NCI-H2196 treated with DMSO at 0.1 percent for 48 hours (cell line): ENCODE data around the gene COG1.

Source experiments
- DNase-seq: peaks from one replicate; lab custom pipeline; 2025; ENCODE audit not compliant: unreplicated experiment; lab: John Stamatoyannopoulos, UW

The COG1 gene

DNA sequence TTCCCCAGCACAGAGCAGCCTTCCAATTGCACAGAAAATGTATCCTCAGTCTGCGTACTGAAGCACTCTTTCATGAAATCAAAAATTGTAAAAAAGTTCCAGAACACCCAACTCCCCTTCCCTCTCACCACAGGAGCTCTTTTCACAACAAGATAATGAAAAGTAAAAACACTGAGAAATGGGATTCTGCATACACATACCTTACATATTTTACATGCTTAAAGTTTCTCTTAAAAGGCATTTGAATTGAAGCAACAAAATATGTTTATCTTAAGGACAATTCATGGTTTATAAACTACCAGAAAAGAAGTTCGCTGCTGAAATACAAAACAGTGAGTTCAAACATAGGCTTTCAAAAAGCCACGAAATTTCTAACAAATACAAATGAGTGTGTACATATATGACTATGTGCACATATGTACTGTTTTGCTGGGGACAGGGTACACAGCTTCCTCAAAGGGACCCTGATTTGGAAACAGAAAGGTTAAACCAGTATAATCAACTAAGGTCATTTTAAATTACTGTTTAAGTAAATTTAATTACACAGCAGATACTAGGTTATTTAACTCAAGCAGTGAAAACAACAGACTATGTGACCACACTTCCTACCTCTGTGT is 33.8 kb downstream of the COG1 start:
- no peak for DNase-seq

DNA sequence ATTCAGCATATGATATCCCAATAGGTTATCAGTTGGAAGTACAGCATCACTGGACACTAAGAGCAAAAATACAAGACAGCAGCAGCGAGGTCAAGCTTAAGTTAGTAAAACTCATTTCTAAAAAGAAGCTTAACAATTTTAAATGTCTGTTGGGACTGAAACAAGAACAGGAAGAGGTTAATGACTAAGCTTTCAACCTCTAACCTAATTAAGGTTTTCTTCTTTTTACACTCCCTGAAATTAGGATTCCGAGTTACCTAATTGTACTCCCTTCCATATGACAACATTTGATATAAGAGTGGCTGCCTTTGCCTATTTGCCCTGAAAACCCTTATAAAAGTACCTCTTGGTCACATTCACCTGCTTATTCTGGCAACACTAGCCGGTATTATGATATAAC is 34.5 kb downstream of the COG1 start:
- no peak for DNase-seq

DNA sequence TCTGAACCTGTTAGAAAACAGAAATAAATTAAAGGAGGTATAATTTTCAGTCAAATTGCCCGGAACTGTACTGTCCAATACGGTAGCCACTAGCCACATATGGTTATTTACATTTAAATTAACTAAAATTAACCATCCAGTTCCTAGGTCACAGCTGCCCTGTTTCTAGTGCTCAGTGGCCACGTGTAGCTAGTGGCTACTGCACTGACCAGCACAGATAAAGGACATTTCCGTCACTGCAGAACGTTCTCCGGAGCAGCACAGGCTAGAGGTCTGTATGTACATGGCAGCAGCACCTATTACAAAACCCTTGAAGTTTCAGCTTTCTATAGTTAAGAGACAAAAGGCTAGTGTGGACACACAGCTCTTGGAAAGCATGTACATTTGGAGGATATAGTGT is 35.1 kb downstream of the COG1 start:
- DNase-seq = no peak

DNA sequence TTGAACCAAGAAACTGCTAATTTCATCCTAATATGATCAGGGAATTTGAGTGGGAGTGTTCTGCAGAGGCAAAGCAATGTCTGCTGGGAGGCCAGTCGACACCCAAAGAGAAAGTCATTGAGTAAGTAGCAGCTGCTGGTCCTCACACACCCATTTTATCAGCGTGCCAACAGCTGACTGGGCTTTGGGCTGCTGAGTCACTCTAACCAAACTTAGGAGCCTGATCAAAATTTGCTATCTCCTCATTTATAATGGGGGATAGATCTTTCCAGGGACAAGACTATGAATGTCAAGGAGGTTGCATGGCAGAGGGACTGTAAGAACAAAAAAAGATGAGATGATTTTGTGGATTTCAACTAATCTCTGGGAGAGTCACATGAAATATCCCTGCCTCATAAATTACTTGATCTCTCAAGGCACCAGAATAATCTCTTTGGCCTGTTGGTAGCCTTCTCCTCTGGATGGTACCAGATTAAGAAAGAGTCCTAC is 35.9 kb downstream of the COG1 start:
- peak; percentile 73 for DNase-seq

DNA sequence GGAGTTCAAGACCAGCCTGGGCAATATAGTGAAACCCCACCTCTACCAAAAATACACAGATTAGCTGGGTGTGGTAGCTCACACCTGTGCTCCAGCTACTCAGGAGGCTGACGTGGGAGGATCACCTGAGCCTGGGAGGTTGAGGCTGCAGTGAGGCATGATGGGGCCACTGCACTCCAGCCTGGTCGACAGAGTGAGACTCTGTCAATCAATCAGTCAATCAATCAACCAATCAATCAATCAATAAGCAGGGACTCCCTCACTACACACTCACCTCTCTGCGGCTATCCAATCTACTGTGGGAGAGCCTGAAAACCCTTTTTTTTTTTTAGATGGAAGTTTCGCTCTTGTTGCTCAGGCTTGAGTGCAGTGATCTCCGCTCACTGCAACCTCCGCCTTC is 37.2 kb downstream of the COG1 start:
- DNase-seq = no peak

DNA sequence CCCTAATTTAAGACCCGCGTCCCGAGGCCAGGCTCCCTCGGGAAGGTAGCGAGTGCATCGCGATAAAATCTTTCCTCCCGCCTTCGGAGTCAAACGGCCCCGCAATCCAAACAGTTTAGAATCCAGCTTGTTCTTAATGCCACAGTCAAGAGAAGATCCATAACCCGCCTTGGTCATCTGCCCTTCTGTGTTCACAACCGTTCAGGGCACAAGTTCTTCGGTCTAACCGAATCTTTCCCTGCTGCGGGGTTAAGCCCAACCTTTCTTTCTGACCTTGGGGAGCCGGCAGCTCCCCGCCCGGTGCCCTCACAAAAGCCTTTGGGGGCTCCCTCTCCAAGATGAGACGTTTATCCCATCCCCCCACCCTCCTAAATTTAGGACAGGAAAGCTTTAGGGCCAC is 38.5 kb downstream of the COG1 start:
- DNase-seq = no peak

DNA sequence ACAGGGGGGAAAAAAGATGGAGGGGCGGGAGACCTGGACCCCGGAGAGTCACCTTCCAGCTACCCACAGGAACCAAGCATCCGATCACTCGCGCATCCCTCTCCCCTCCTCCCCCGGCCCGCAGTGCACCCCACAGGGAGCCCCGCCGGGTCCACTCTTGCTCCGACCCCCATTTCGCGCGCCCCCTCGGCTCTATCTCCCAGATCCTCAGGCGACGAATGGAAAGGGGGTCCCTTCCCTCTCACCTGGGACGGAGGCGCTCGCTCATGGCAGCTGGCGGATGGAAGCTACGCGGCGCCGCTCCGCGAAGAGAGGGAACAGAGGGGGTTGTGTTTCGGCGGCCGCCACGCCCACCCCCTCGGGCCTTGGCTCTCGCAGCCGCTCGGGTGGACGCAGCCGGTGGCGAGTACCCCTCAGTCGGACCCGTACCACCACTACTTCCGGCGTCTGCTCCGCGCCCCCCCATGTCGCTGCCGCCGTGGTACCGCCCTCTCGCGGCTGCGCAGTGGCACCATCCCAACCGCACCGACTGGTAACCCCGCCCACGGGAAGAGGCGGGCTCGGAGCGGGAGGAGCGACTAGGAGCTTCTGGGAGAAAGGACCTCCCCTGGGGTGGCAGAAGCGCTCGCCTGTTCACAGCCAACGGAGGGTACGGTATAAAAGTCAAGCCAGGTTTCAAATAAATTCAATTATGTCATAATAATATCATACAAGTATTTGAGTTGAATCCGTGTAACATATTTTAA is 39.2 kb downstream of the COG1 start:
- DNase-seq = peak; percentile 86

DNA sequence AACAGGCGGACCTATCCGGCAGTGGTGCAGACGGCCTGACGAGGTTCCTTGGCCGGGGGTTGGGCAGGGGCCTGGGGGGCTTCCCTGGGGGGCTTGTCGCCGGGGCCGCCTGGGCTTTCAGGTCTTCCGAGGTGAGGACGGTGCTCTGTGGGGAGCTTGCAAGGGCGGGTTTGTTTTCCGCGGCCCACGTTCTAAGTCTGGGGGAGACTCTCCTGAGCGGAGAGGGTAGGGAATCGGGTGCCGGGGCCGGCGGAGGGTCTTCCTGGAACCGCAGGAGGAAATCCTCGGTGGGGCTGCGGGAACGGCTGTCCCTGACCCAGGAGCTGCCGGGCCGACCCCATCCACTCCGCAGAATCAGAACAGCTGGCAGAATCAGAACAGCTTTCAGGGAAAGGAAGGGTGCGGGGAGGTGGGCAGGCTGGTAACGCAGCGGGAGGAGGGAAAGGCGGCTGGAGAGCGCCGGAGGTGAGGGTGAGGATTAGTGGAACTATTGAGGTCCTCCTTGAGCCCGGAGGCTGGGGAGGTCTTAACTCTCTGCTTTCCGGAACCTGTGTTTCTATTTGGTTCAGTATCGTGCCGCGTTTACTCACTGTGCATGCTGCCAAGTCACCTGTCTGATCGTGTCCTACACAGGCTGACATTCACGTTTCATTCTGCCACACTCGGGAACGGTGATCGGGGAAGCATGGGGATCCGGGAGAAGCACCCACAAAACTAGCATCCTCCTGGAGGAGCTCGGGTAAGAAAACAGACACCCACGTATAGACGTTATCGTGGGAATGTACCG is 39.9 kb downstream of the COG1 start:
- no peak for DNase-seq

DNA sequence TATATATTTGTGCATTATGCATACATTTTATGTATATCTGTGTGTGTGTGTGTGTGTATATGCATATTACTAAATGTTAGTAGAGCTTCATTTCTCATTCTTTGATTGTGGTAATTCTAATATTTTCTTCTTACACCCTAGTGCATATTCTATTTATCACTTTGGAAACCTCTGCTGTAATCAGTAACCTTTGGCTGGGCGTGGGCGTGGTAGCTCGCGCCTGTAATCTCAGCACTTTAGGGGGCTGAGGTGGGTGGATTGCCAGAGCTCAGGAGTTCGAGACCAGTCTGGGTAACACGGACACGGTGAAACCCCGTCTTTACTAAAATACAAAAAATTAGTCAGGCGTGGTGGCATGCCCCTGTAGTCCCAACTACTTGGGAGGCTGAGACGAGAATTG is 41.9 kb downstream of the COG1 start:
- no peak for DNase-seq

DNA sequence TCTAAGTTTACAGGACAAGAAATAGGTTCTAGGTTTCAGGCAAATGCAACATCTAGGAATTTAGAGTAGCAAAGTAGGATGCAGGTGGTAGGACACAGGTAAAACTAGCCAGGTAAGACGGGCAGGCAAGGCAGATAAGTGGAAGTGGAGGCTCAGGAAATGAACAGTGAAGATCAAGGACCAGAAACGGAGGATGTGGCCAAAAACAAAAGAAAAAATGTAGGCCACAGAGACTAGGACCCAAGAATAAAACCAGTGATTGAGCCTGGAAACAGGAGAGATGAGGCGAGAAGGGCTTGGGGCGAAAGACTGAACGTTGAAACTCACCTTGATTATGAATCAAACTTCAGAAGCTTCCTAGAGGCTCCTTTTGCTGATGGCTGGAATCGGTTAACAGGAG is 44.9 kb downstream of the COG1 start:
- no peak for DNase-seq

DNA sequence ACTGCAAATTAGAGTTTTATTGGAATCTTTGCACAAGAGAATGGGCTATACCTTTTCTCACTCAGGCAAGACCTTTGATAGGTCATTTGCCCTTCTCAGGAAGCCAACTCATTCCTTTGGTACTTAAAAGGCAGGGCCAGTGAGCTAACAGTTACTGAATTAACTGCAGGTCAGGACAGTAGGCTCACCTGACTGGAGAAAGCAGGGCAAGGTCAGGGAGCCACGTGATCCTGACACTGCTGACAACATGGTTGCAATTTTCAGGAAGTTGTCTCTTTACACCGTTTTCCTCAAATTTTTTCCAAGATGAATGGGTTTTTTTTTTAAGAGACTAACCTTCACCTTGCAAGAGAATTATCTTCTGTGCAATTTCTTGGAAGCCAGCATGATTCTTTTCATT is 47.7 kb downstream of the COG1 start:
- no peak for DNase-seq

DNA sequence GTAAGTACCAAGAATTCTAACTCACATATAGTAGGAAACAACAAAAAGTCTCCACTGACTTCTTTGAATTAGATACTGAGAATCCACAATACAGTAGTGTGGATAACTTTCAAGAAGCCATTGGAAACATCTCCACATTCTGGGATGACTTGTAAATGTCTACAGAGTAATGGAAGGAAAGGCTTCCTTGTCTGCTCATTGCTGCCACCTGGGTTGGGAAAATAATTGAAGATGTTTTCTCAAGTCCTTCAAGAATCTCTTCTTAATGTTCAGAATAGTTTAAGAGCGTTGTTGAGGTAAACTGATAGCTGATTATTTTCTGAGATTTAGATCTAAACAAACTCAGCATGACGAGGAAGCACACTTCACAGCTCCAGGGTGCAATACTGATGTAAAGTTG is 54.9 kb downstream of the COG1 start:
- no peak for DNase-seq

DNA sequence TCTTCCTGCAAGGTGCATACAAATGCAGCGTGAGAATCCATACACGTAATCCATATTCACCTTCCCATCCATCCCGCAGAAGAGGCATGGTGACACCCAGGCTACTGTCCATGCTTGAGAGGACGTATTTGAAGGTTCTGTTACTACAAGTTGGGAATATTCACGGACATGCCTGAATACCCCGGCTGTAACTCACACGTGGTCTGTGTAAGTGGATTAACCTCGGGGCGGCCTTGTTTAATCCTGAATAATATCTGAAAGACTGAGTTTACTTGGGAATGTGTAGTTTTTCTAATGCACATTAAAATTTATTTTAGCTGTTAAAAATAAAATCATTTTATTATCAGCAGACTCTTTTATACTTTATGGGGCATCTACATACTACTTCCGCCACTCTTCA is 55.7 kb downstream of the COG1 start:
- no peak for DNase-seq

DNA sequence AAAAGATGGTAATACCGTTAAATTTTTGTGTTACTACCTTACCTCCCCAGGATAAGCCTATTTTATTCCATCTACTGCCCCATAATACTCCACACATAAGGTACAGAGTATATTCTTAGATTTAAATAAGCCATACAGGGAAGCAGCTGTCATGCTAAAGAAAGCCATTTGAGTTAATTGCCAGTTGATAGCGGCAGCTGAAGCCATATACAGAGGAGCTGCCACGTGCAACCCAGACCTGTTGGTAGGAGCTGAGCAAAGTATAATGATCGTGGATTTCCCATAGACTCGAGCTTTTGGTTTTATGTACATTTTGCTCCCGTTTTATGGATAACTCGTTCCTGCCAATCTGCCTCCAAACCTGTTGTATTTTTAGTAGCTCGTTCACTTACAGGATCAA is 56.8 kb downstream of the COG1 start:
- DNase-seq = no peak

DNA sequence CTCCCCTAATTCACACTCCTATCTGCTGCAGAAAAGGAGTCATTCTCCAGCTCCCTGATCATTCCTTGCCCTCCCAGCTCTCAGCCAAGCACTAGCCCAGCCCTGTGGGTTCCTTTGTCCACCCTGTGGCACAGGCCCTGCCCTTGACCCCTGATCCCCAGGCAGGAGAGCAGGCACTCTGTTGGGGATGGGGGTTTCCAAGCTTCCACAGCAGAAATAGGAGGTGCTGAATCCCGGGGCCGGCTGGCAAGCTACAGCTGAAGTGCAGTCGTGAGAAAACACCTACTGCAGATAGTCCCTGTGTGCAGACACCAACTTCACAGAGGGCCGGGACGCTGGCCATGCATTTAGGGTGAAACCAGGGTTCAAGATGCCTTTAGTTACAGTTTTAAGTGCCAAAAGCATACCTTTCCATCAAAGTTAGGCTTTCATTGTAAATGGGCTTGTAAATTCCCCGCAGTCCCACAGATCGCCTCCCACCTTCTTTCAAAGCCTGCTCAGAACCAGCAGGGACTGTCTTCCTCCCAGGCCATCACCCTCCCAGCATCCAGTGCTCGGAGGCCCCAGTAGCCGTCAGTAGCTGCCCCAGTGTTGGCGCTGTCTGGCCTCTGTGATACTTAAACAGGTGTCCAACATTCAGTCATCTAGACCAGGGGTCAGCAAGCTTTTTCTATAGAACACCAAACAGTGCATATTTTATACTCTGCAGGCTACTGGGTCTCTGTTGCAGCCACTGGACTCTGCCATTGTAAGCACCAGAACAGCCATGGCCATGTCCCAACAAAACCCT is 58.2 kb downstream of the COG1 start:
- no peak for DNase-seq

DNA sequence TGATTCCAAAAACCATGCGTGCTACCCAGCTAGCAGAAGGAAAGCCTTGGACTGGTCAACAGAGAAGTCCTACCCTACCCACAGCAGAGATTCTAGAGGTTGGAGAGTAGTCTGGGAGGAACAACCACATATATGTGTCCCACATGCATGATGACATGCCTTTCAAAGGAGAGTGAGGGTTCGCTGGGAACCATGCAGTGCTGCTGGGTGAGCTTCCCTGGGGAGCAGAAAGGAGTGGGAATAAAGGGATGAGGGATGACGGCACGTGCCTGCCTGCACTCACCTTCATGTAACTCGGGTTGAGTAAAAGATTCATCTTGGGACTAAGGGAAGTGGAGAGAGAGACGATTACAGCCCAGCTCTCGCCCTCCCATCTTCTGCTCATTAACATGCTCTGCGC is 59.0 kb downstream of the COG1 start:
- no peak for DNase-seq

DNA sequence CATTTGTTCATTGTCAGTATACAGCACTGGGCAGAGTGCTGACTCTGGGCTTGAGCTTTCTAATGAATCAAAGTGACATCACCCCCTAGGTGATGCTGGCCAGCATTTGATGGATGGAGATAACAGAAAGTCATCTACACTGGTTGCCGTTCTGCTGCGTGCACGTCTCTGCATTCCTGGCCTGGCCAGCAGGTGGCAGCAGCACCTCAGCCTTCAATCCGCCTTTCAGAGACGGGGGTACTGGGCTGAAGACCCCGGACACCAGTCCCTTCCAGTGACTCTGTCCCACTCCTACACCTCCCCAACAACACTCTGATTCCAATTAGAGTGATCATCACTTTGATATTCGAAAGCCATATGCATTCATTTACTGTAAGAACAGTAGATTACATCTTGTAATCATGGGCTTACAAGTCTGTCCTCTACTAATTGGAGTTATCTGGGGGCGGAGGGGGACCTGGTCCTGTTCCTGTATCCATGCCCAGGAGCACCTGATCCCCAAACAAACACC is 62.9 kb downstream of the COG1 start:
- DNase-seq = peak; percentile 34

DNA sequence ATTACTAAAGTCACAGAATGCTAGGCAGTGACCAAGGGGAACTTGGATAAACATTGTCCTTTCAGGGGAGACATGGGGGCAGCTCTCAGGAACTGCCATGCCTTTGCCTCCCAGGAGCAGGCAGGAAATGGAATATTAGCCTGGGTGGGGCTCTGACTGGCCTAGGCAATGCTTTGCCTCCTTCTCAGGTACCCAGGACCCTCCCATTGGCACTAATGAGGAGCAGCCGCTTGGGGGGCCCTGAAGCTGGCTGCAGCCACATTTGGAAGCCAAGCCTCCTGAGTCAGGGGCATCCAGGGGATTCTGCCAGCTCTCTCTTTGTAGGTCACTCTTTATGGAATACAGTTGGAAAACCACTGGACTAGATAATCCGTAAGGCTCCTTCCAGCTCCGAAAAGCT is 63.4 kb downstream of the COG1 start:
- no peak for DNase-seq

DNA sequence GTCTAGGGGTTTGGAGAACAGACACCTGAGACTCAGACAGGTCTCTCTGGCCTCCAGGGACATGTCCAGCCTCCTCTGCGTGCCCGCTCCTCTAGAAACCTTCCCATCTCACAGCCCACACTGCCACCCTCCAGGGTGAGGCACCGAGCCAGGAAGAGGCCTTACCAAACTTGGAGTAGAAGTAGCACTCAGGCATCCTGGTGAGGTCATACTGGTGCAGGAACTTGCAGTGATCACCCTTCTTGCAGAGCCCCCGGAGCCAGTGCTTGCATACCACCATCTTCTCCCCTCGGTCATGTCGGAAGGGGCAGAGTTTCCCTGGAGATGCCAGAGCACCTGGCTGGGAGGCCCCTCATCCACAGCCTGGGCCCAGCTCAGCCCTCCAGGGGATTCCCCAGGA is 64.7 kb downstream of the COG1 start:
- no peak for DNase-seq
